Astrocyte (in vitro differentiated cells and primary cell): Measurements from ENCODE around the gene STRIP1. TPM values are rescaled to one million over a fixed set of nuclear protein-coding genes. Genes with fewer than 3 reads are reported as not detected.
A peak's percentile ranks its signal among the peaks of the same experiment; 100 is the strongest.

Experiments
- DNase-seq: peaks from one replicate; pipeline ENCODE4 v3.0.0-alpha.2; 2010; ENCODE audit warnings: low read depth
- FAIRE-seq: peaks from 2 replicates; lab custom pipeline; 2011; peaks lifted over from hg19 to GRCh38; lab: Jason Lieb, UNC
- H2AFZ ChIP-seq: 2 replicates; pipeline ENCODE4 v1.6.0; 2012; ENCODE audit warnings: low read depth, low read length, inconsistent platforms
- H3K27ac ChIP-seq: 2 replicates; pipeline ENCODE4 v1.5.1; 2011; ENCODE audit warnings: low read depth, low read length, inconsistent platforms
- H3K27me3 ChIP-seq: 2 replicates; pipeline ENCODE4 v1.6.0; 2011; ENCODE audit warnings: low read length, inconsistent platforms; ENCODE audit not compliant: insufficient read depth
- H3K36me3 ChIP-seq: 2 replicates; pipeline ENCODE4 v1.5.1; 2011; ENCODE audit warnings: low read length, inconsistent platforms; ENCODE audit not compliant: insufficient read depth
- H3K4me1 ChIP-seq: 2 replicates; pipeline ENCODE4 v1.5.1; 2011; ENCODE audit warnings: low read length, inconsistent platforms; ENCODE audit not compliant: insufficient read depth
- H3K4me2 ChIP-seq: 2 replicates; pipeline ENCODE4 v1.6.0; 2012; ENCODE audit warnings: low read length, inconsistent platforms
- H3K4me3 ChIP-seq: 2 replicates; pipeline ENCODE4 v1.5.1; 2011; ENCODE audit warnings: low read depth, mild to moderate bottlenecking, low read length, inconsistent platforms; ENCODE audit not compliant: insufficient read depth
- H3K79me2 ChIP-seq: 2 replicates; pipeline ENCODE4 v1.6.0; 2012; ENCODE audit warnings: mild to moderate bottlenecking, low read length, inconsistent platforms; ENCODE audit not compliant: insufficient read depth
- H3K9ac ChIP-seq: 2 replicates; pipeline ENCODE4 v1.6.0; 2012; ENCODE audit warnings: mild to moderate bottlenecking, low read length, inconsistent platforms
- H3K9me3 ChIP-seq: 2 replicates; pipeline ENCODE4 v1.5.1; 2012; ENCODE audit warnings: low read depth, mild to moderate bottlenecking, low read length, inconsistent platforms; ENCODE audit not compliant: insufficient read depth
- H4K20me1 ChIP-seq: 2 replicates; pipeline ENCODE4 v1.6.0; 2012; ENCODE audit warnings: low read length, inconsistent platforms; ENCODE audit not compliant: insufficient read depth
- H3K27ac Mint-ChIP-seq: one replicate; pipeline ENCODE4 v1.8.0; 2021; ENCODE audit warnings: mild to moderate bottlenecking, mixed read lengths; ENCODE audit not compliant: unreplicated experiment
- H3K27me3 Mint-ChIP-seq: one replicate; pipeline ENCODE4 v1.8.0; 2021; ENCODE audit warnings: low read depth, mixed read lengths; ENCODE audit not compliant: unreplicated experiment
- H3K36me3 Mint-ChIP-seq: one replicate; pipeline ENCODE4 v1.8.0; 2021; ENCODE audit warnings: low read depth, mixed read lengths; ENCODE audit not compliant: unreplicated experiment
- H3K4me1 Mint-ChIP-seq: one replicate; pipeline ENCODE4 v1.8.0; 2021; ENCODE audit warnings: low read depth, mixed read lengths; ENCODE audit not compliant: unreplicated experiment
- H3K4me3 Mint-ChIP-seq: one replicate; pipeline ENCODE4 v1.8.0; 2021; ENCODE audit warnings: mild to moderate bottlenecking, moderate library complexity, mixed read lengths; ENCODE audit not compliant: unreplicated experiment
- H3K9me3 Mint-ChIP-seq: one replicate; pipeline ENCODE4 v1.8.0; 2021; ENCODE audit warnings: mild to moderate bottlenecking, mixed read lengths; ENCODE audit not compliant: unreplicated experiment
- EZH2 ChIP-seq: IDR thresholded peaks from 2 replicates; pipeline ENCODE4 v1.6.1; 2012; ENCODE audit warnings: mild to moderate bottlenecking, low read length, inconsistent platforms; ENCODE audit not compliant: insufficient read depth
- total RNA-seq: library from RNA; stranded (reverse); gene quantifications from 2 replicates; pipeline ENCODE4 v1.2.1, GENCODE V29; 2021
- TF ChIP-seq, protein P1 (sequence below): IDR thresholded peaks from 2 replicates; pipeline ENCODE4 v1.5.1; 2011; ENCODE audit warnings: low read depth, mild to moderate bottlenecking, inconsistent platforms, low read length, moderate library complexity; ENCODE audit not compliant: insufficient read depth

Gene STRIP1
- total RNA-seq, 1 donor from 2014 or later: 40.8 TPM

DNA sequence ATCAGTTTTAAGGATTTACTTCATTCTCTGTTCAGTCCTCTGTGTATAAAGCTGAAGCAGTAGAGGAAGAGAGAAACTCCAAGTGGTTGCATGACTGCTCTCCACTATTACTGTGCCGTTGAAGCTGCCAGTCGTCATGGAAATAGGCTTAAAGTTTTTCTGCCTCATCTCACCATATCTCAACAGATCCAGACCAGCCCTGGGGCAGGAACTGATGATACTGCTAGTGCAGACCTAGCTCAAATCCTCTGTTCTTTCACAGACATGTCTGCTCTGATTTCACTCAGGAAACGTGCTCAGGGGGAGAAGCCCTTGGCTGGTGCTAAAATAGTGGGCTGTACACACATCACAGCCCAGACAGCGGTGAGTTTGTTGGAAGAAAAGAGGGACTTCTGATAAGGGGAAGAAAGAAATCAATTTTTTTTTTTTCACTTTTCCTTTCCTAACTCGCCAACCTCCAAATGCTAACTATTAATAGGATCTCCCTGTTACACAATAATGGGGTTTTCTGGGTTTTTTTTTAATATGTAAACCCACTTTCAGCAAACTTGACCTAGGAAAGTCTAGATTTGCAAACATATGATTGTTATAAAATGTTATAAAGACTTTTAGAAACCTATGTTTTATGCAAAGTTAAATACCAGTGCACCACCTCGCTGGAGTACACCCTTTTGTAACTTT, 22.2 kb upstream of the STRIP1 start:
- DNase-seq (no peak), FAIRE-seq (no peak)
- Mint-ChIP-seq H3K36me3 (peaks cover 19% of the 10 kb centered on the region), H3K4me3 (no peak overlapping the region), H3K27ac (peak overlapping the region; percentile 53), H3K9me3 (no peaks in the 10 kb centered on the region), H3K27me3 (no peaks in the 10 kb centered on the region), H3K4me1 (peaks cover 18% of the 10 kb centered on the region)
- no peaks in the 10 kb centered on the region for H3K27me3 ChIP-seq
- H3K4me2 ChIP-seq: no peak overlapping the region
- H2AFZ ChIP-seq: no peak overlapping the region
- no peaks in the 10 kb centered on the region for H3K9me3 ChIP-seq
- H3K4me3 ChIP-seq: no peak overlapping the region
- H4K20me1 ChIP-seq: peaks cover 31% of the 10 kb centered on the region
- peaks cover 18% of the 10 kb centered on the region for H3K79me2 ChIP-seq
- TF ChIP-seq, protein P1, sequence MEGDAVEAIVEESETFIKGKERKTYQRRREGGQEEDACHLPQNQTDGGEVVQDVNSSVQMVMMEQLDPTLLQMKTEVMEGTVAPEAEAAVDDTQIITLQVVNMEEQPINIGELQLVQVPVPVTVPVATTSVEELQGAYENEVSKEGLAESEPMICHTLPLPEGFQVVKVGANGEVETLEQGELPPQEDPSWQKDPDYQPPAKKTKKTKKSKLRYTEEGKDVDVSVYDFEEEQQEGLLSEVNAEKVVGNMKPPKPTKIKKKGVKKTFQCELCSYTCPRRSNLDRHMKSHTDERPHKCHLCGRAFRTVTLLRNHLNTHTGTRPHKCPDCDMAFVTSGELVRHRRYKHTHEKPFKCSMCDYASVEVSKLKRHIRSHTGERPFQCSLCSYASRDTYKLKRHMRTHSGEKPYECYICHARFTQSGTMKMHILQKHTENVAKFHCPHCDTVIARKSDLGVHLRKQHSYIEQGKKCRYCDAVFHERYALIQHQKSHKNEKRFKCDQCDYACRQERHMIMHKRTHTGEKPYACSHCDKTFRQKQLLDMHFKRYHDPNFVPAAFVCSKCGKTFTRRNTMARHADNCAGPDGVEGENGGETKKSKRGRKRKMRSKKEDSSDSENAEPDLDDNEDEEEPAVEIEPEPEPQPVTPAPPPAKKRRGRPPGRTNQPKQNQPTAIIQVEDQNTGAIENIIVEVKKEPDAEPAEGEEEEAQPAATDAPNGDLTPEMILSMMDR: no peak
- TF ChIP-seq EZH2: no peak
- H3K9ac ChIP-seq: no peak overlapping the region
- H3K27ac ChIP-seq: no peak overlapping the region
- no peaks in the 10 kb centered on the region for H3K4me1 ChIP-seq
- peaks cover 70% of the 10 kb centered on the region for H3K36me3 ChIP-seq

DNA sequence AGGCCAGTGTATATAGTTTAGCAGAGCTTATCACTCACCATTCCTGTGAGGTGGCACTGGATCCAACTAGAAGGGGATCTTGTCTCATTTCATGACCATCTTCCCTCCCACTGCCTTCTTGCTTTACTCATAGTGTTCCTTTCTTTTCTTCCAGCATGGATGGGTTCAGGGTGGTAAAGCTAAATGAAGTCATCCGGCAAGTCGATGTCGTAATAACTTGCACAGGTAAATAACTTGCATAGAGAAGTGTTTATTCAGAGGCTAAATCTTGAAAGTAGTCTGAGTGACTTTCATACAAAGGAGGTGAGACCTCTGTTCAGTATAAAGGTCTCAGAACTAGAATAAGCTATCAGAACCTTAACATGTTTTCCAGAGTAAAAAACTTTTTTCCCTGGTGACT, 16.6 kb upstream of the STRIP1 start:
- no peaks in the 10 kb centered on the region for H3K9me3 Mint-ChIP-seq
- no peaks in the 10 kb centered on the region for H3K79me2 ChIP-seq
- no peaks in the 10 kb centered on the region for H3K4me1 Mint-ChIP-seq
- no peak overlapping the region for H3K4me2 ChIP-seq
- TF ChIP-seq, protein P1: no peak
- no peak for TF ChIP-seq EZH2
- no peak overlapping the region for H3K9ac ChIP-seq
- peaks cover 79% of the 10 kb centered on the region for H3K36me3 ChIP-seq
- H3K27ac ChIP-seq: no peak overlapping the region
- H3K27me3 Mint-ChIP-seq: no peaks in the 10 kb centered on the region
- peaks cover 25% of the 10 kb centered on the region for H3K36me3 Mint-ChIP-seq
- H3K9me3 ChIP-seq: no peaks in the 10 kb centered on the region
- no peak for FAIRE-seq
- H3K27me3 ChIP-seq: no peaks in the 10 kb centered on the region
- H2AFZ ChIP-seq: no peak overlapping the region
- H3K4me1 ChIP-seq: peaks cover 9% of the 10 kb centered on the region
- no peak overlapping the region for H3K4me3 Mint-ChIP-seq
- no peak overlapping the region for H3K4me3 ChIP-seq
- H4K20me1 ChIP-seq: no peaks in the 10 kb centered on the region
- no peak for DNase-seq
- no peak overlapping the region for H3K27ac Mint-ChIP-seq

DNA sequence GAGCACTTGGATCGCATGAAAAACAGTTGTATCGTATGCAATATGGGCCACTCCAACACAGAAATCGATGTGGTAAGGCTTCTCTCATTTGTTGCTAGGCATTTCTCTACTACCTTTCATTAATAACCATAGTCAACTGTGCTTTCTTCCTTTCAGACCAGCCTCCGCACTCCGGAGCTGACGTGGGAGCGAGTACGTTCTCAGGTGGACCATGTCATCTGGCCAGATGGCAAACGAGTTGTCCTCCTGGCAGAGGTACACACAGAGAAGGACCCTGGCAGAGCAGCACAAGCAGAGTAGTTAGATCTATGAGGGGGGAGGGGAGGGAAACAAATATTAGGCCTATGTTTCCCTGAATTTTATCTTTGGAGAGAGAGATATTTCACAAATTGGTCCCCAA, 16.0 kb upstream of the STRIP1 start:
- no peak for FAIRE-seq

More for the DNA sequence above, 16.0 kb upstream of the STRIP1 start:
- Histone ChIP-seq H3K79me2 (no peaks in the 10 kb centered on the region), H3K4me3 (no peak overlapping the region), H3K36me3 (peaks cover 80% of the 10 kb centered on the region), H3K9ac (no peak overlapping the region), H3K4me1 (peaks cover 9% of the 10 kb centered on the region), H3K27me3 (no peaks in the 10 kb centered on the region), H3K4me2 (no peak overlapping the region), H2AFZ (no peak overlapping the region), H3K27ac (no peak overlapping the region), H4K20me1 (no peaks in the 10 kb centered on the region), H3K9me3 (no peaks in the 10 kb centered on the region)
- no peaks in the 10 kb centered on the region for H3K9me3 Mint-ChIP-seq
- H3K27ac Mint-ChIP-seq: no peak overlapping the region
- H3K27me3 Mint-ChIP-seq: no peaks in the 10 kb centered on the region
- H3K4me1 Mint-ChIP-seq: no peaks in the 10 kb centered on the region
- TF ChIP-seq EZH2: no peak
- TF ChIP-seq, protein P1: no peak
- no peak overlapping the region for H3K4me3 Mint-ChIP-seq
- peaks cover 27% of the 10 kb centered on the region for H3K36me3 Mint-ChIP-seq
- no peak for DNase-seq
